SK-N-MC (cell line): ENCODE measurements around the gene B4GALT2.

ENCODE experiments used
- DNase-seq: peaks from one replicate; pipeline ENCODE4 v3.0.0-alpha.2; 2011; ENCODE audit warnings: low read depth, low spot score
- H3K27ac ChIP-seq: fragments of 200-600 bp; sonication (generic); 2 replicates; pipeline ENCODE4 v1.5.1; 2016; ENCODE audit warnings: mixed run types
- H3K36me3 ChIP-seq: fragments of 200-600 bp; sonication (generic); 2 replicates; pipeline ENCODE4 v1.6.1; 2017; ENCODE audit warnings: antibody characterized with exemption, low read length, mixed read lengths; ENCODE audit not compliant: insufficient read depth
- H3K4me3 ChIP-seq: fragments of 200-600 bp; sonication (generic); 2 replicates; pipeline ENCODE4 v1.5.1; 2016
- H3K9ac ChIP-seq: fragments of 200-600 bp; sonication (generic); 2 replicates; pipeline ENCODE4 v1.8.0; 2017; ENCODE audit warnings: mixed run types, mixed read lengths; ENCODE audit not compliant: insufficient read length
- H3K9me3 ChIP-seq: fragments of 200-600 bp; sonication (generic); 2 replicates; pipeline ENCODE4 v1.6.1; 2017; ENCODE audit warnings: low read depth, mild to moderate bottlenecking, antibody characterized with exemption, low read length, moderate library complexity, mixed read lengths
- EZH2 ChIP-seq: fragments of 200-600 bp; sonication (generic); IDR thresholded peaks from one replicate; pipeline ENCODE4 v1.6.1; 2017; ENCODE audit warnings: antibody characterized with exemption
- FOXP2 ChIP-seq: optimal IDR thresholded peaks from 2 replicates; pipeline ENCODE3; 2011; ENCODE audit warnings: mild to moderate bottlenecking, moderate library complexity; ENCODE audit not compliant: insufficient read depth; ENCODE audit errors: extremely low read length, control extremely low read depth
- POLR2AphosphoS5 ChIP-seq: IDR thresholded peaks from 2 replicates; pipeline ENCODE4 v1.6.1; 2012; ENCODE audit warnings: mild to moderate bottlenecking, low read depth, low read length, borderline replicate concordance

B4GALT2 gene

GRCh38 chr1:44024031-44024902 lies 45.3 kb downstream of the B4GALT2 start:
- Histone ChIP-seq H3K9me3 (no peaks in the 10 kb centered on the region), H3K9ac (no peak overlapping the region)

GRCh38 chr1:44024903-44025525 lies 46.0 kb downstream of the B4GALT2 start:
- TF ChIP-seq FOXP2, result no peak
- no peak for TF ChIP-seq POLR2AphosphoS5
- no peak for TF ChIP-seq EZH2
- H3K36me3 ChIP-seq, result peaks cover 69% of the 10 kb centered on the region; the same call in 1 of the 2 replicates
- no peaks in the 10 kb centered on the region for H3K9me3 ChIP-seq
- H3K27ac ChIP-seq, result no peak overlapping the region
- H3K9ac ChIP-seq, result peak overlapping the region; percentile 32
- H3K4me3 ChIP-seq, result no peak overlapping the region
- no peak for DNase-seq

More at GRCh38 chr1:44024031-44024902, 45.3 kb downstream of the B4GALT2 start:
- Histone ChIP-seq H3K36me3 (peaks cover 76% of the 10 kb centered on the region; the same call in 1 of the 2 replicates), H3K27ac (no peak overlapping the region), H3K4me3 (no peak overlapping the region)
- DNase-seq, result no peak
- TF ChIP-seq FOXP2 (no peak), POLR2AphosphoS5 (no peak), EZH2 (no peak)

- DNase-seq, result no peak
- no peak overlapping the region for H3K9ac ChIP-seq
- H3K36me3 ChIP-seq, result peaks cover 61% of the 10 kb centered on the region; the same call in 1 of the 2 replicates
- H3K9me3 ChIP-seq, result no peaks in the 10 kb centered on the region
- TF ChIP-seq FOXP2 (no peak), POLR2AphosphoS5 (no peak), EZH2 (no peak)
- H3K27ac ChIP-seq, result no peak overlapping the region
- no peak overlapping the region for H3K4me3 ChIP-seq
Observed at GRCh38 chr1:44025816-44026215, 46.8 kb downstream of the B4GALT2 start.

- H3K4me3 ChIP-seq, result no peak overlapping the region
- no peak for DNase-seq
- no peak overlapping the region for H3K9ac ChIP-seq
- peaks cover 48% of the 10 kb centered on the region; the same call in 1 of the 2 replicates for H3K36me3 ChIP-seq
- no peak overlapping the region for H3K27ac ChIP-seq
- H3K9me3 ChIP-seq, result no peaks in the 10 kb centered on the region
- TF ChIP-seq EZH2, result no peak
- no peak for TF ChIP-seq POLR2AphosphoS5
- TF ChIP-seq FOXP2, result no peak
Observed at GRCh38 chr1:44027320-44027719, 48.3 kb downstream of the B4GALT2 start.

- peak overlapping the region; percentile 91 for H3K4me3 ChIP-seq
- peak overlapping the region; percentile 86 for H3K9ac ChIP-seq
- H3K9me3 ChIP-seq, result no peaks in the 10 kb centered on the region
- DNase-seq, result no peak
- H3K36me3 ChIP-seq, result peaks cover 29% of the 10 kb centered on the region; the same call in 1 of the 2 replicates
- H3K27ac ChIP-seq, result peak overlapping the region; percentile 77; the same call in 1 of the 2 replicates
- TF ChIP-seq EZH2 (no peak), FOXP2 (no peak), POLR2AphosphoS5 (no peak)
Observed at GRCh38 chr1:44029260-44029910, 50.4 kb downstream of the B4GALT2 start.

- peak overlapping the region; percentile 86 for H3K9ac ChIP-seq
- no peaks in the 10 kb centered on the region for H3K9me3 ChIP-seq
- peak overlapping the region; percentile 91 for H3K4me3 ChIP-seq
- peaks cover 23% of the 10 kb centered on the region; the same call in 1 of the 2 replicates for H3K36me3 ChIP-seq
- DNase-seq, result peak; percentile 50
- H3K27ac ChIP-seq, result peak overlapping the region; percentile 77
- TF ChIP-seq FOXP2 (no peak), POLR2AphosphoS5 (peak; percentile 62), EZH2 (no peak)
Observed at GRCh38 chr1:44029911-44030604, 51.0 kb downstream of the B4GALT2 start.

GRCh38 chr1:44030605-44031251 lies 51.7 kb downstream of the B4GALT2 start:
- TF ChIP-seq FOXP2, result no peak
- no peak for TF ChIP-seq EZH2
- no peak for TF ChIP-seq POLR2AphosphoS5
- Histone ChIP-seq H3K27ac (peak overlapping the region; percentile 79), H3K9me3 (no peaks in the 10 kb centered on the region), H3K36me3 (peaks cover 20% of the 10 kb centered on the region; the same call in 1 of the 2 replicates), H3K9ac (peak overlapping the region; percentile 86), H3K4me3 (peak overlapping the region; percentile 91)
- DNase-seq, result no peak
